ENCODE measurements around the gene CDK2AP2.
"Not testable (repeated sequence)": the region's sequence is repeated elsewhere in the genome, so short reads cannot be mapped to it uniquely, and the experiment has no call there.

The CDK2AP2 gene

DNA sequence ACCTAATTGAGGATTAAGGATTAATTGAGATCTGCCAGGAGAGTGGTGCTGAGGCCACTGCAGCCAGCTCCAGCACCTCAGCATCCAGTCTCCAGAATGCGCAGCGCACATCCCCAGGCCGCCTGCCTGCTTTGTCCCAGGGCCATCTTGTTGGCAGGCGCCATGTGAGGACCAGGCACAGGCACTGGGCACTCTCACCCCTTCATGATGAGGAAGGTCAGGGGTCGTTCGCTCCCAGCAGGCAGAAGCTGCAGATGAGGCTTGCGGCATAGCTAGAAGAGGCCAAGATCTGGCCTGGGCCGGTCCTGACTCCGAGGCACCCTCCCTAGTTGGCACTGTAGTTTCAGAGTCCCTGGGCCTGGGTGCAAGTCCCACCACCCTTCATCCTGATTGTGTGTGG is 8.8 kb upstream of the CDK2AP2 start:
- Histone ChIP-seq H3K4me1 (ENCODE audit: insufficient read depth, low read length, severe bottlenecking) (no peaks in the 10 kb centered on the region), H3K4me2 (ENCODE audit: low read length) (no peak overlapping the region), H3K9ac (ENCODE audit: low read length) (no peak overlapping the region), H3K9me2 (ENCODE audit: low read depth, low read length) (no peaks in the 10 kb centered on the region), H3K27ac (ENCODE audit: low read depth, low read length, poor library complexity, severe bottlenecking) (no peak overlapping the region), H3K27me3 (ENCODE audit: insufficient read depth, low read length) (no peaks in the 10 kb centered on the region), H2AFZ (ENCODE audit: low read length) (no peak overlapping the region), H3K9me3 (ENCODE audit: low read length) (no peaks in the 10 kb centered on the region), H4K20me1 (ENCODE audit: insufficient read depth, low read length) (no peaks in the 10 kb centered on the region), H3K4me3 (ENCODE audit: low read depth, low read length, poor library complexity, severe bottlenecking) (no peak overlapping the region), H3K36me3 (ENCODE audit: insufficient read depth, low read length) (no peaks in the 10 kb centered on the region), H3K79me2 (ENCODE audit: insufficient read depth, low read length) (no peaks in the 10 kb centered on the region), H3F3A (ENCODE audit: insufficient read depth, low read length) (no peaks in the 10 kb centered on the region)
- TF ChIP-seq CTCF (IDR thresholded peaks at IDR 0.05; ENCODE audit: low read length) (no peak), EZH2 (IDR thresholded peaks at IDR 0.05; ENCODE audit: borderline replicate concordance, low read length) (no peak)

- Histone ChIP-seq H2AFZ (ENCODE audit: low read length) (no peak overlapping the region), H3F3A (ENCODE audit: insufficient read depth, low read length) (no peaks in the 10 kb centered on the region), H3K27ac (ENCODE audit: low read depth, low read length, poor library complexity, severe bottlenecking) (no peak overlapping the region), H3K9me3 (ENCODE audit: low read length) (no peaks in the 10 kb centered on the region), H3K27me3 (ENCODE audit: insufficient read depth, low read length) (no peaks in the 10 kb centered on the region), H3K4me2 (ENCODE audit: low read length) (no peak overlapping the region), H3K79me2 (ENCODE audit: insufficient read depth, low read length) (no peaks in the 10 kb centered on the region), H4K20me1 (ENCODE audit: insufficient read depth, low read length) (no peaks in the 10 kb centered on the region), H3K36me3 (ENCODE audit: insufficient read depth, low read length) (no peaks in the 10 kb centered on the region), H3K9ac (ENCODE audit: low read length) (no peak overlapping the region), H3K4me3 (ENCODE audit: low read depth, low read length, poor library complexity, severe bottlenecking) (no peak overlapping the region), H3K9me2 (ENCODE audit: low read depth, low read length) (no peaks in the 10 kb centered on the region), H3K4me1 (ENCODE audit: insufficient read depth, low read length, severe bottlenecking) (peaks cover under 1% of the 10 kb centered on the region)
- TF ChIP-seq CTCF (IDR thresholded peaks at IDR 0.05; ENCODE audit: low read length) (no peak), EZH2 (IDR thresholded peaks at IDR 0.05; ENCODE audit: borderline replicate concordance, low read length) (no peak)
Measured at GRCh38 chr11:67514116-67514515, 6.2 kb upstream of the CDK2AP2 start.

DNA sequence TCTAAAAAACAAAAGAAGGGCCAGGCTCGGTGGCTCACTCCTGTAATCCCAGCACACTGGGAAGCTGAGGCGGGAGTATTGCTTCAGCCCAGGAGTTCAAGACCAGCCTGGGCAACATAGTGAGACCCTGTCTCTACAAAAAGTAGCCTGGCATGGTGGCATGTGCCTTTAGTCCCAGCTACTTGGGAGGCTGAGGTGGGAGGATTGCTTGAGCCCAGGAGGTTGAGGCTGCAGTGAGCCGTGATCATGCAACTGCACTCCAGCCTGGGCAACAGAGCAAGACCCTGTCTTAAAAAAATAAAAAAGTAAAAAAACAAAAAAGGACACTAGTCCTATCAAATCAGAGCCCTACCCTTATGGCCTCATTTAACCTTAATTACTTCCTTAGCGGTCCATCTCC is 3.6 kb upstream of the CDK2AP2 start:
- not testable (repeated sequence) for H3K27ac ChIP-seq (ENCODE audit: low read depth, low read length, poor library complexity, severe bottlenecking); H3K27me3 ChIP-seq (ENCODE audit: insufficient read depth, low read length); H3K79me2 ChIP-seq (ENCODE audit: insufficient read depth, low read length); H2AFZ ChIP-seq (ENCODE audit: low read length); H4K20me1 ChIP-seq (ENCODE audit: insufficient read depth, low read length); H3K9me2 ChIP-seq (ENCODE audit: low read depth, low read length); H3K4me2 ChIP-seq (ENCODE audit: low read length); H3K36me3 ChIP-seq (ENCODE audit: insufficient read depth, low read length); H3K4me3 ChIP-seq (ENCODE audit: low read depth, low read length, poor library complexity, severe bottlenecking); H3K9me3 ChIP-seq (ENCODE audit: low read length); H3F3A ChIP-seq (ENCODE audit: insufficient read depth, low read length); H3K9ac ChIP-seq (ENCODE audit: low read length)
- peaks cover 16% of the 10 kb centered on the region for H3K4me1 ChIP-seq (ENCODE audit: insufficient read depth, low read length, severe bottlenecking)

GRCh38 chr11:67510023-67510345 is 2.0 kb upstream of the CDK2AP2 start:
- H3K4me2 ChIP-seq (ENCODE audit: low read length): no peak overlapping the region
- no peaks in the 10 kb centered on the region for H3K79me2 ChIP-seq (ENCODE audit: insufficient read depth, low read length)
- no peaks in the 10 kb centered on the region for H3K9me3 ChIP-seq (ENCODE audit: low read length)
- no peak overlapping the region for H3K4me3 ChIP-seq (ENCODE audit: low read depth, low read length, poor library complexity, severe bottlenecking)
- 0 out of 2 replicates have a peak, but pooled peaks cover 3% of the 10 kb centered on the region for H3F3A ChIP-seq (ENCODE audit: insufficient read depth, low read length)
- no peaks in the 10 kb centered on the region for H4K20me1 ChIP-seq (ENCODE audit: insufficient read depth, low read length)
- no peaks in the 10 kb centered on the region; the same call in 1 of the 2 replicates for H3K36me3 ChIP-seq (ENCODE audit: insufficient read depth, low read length)
- H3K9ac ChIP-seq (ENCODE audit: low read length): no peak overlapping the region
- H2AFZ ChIP-seq (ENCODE audit: low read length): no peak overlapping the region
- no peaks in the 10 kb centered on the region for H3K27me3 ChIP-seq (ENCODE audit: insufficient read depth, low read length)
- no peak for TF ChIP-seq CTCF (IDR thresholded peaks at IDR 0.05; ENCODE audit: low read length)
- no peak for TF ChIP-seq EZH2 (IDR thresholded peaks at IDR 0.05; ENCODE audit: borderline replicate concordance, low read length)
- H3K27ac ChIP-seq (ENCODE audit: low read depth, low read length, poor library complexity, severe bottlenecking): no peak overlapping the region
- H3K9me2 ChIP-seq (ENCODE audit: low read depth, low read length): no peaks in the 10 kb centered on the region
- H3K4me1 ChIP-seq (ENCODE audit: insufficient read depth, low read length, severe bottlenecking): peaks cover 30% of the 10 kb centered on the region
